Neuronal stem cell (in vitro differentiated cells): ENCODE measurements around the gene PLOD3.

Source experiments
- DNase-seq: peaks from one replicate; pipeline ENCODE4 v3.0.0-alpha.2; 2013; ENCODE audit warnings: low spot score
- H2AFZ ChIP-seq: one replicate; pipeline ENCODE4 v1.6.1; 2013; ENCODE audit warnings: mild to moderate bottlenecking, low read length, inconsistent platforms
- H2AK5ac ChIP-seq: 2 replicates; pipeline ENCODE4 v1.6.1; 2013; ENCODE audit warnings: low read depth, mild to moderate bottlenecking, inconsistent platforms, low read length, moderate library complexity, mixed read lengths
- H2BK120ac ChIP-seq: 2 replicates; pipeline ENCODE4 v1.6.1; 2013; ENCODE audit warnings: low read depth, mild to moderate bottlenecking, inconsistent platforms, low read length, moderate library complexity, mixed read lengths
- H2BK12ac ChIP-seq: one replicate; pipeline ENCODE4 v1.6.1; 2013; ENCODE audit warnings: low read length, inconsistent platforms
- H2BK15ac ChIP-seq: 2 replicates; pipeline ENCODE4 v1.6.1; 2013; ENCODE audit warnings: mild to moderate bottlenecking, low read length, inconsistent platforms, mixed read lengths
- H2BK5ac ChIP-seq: one replicate; pipeline ENCODE4 v1.6.1; 2013; ENCODE audit warnings: inconsistent platforms, mild to moderate bottlenecking, low read length, moderate library complexity
- H3K14ac ChIP-seq: one replicate; pipeline ENCODE4 v1.6.1; 2013; ENCODE audit warnings: low read length, inconsistent platforms
- H3K18ac ChIP-seq: 2 replicates; pipeline ENCODE4 v1.6.1; 2013; ENCODE audit warnings: low read length, inconsistent platforms
- H3K23ac ChIP-seq: 2 replicates; pipeline ENCODE4 v1.6.1; 2013; ENCODE audit warnings: low read depth, mild to moderate bottlenecking, mixed read lengths, low read length, inconsistent platforms; ENCODE audit not compliant: poor library complexity
- H3K27ac ChIP-seq: replicated peaks from 3 replicates; pipeline ENCODE4 v1.5.1; 2013; ENCODE audit warnings: low read length, inconsistent platforms
- H3K27me3 ChIP-seq, 3 experiments: 2 replicates each; pipeline ENCODE4 v1.6.1; 2013; ENCODE audit warnings: low read length in 3 of 3, mild to moderate bottlenecking in 2 of 3, inconsistent platforms in 1 of 3, low read depth in 1 of 3, mixed read lengths in 1 of 3, moderate library complexity in 1 of 3; ENCODE audit not compliant: control insufficient read depth in 3 of 3, insufficient read depth in 3 of 3
- H3K36me3 ChIP-seq, 2 donors: replicated peaks in 1 of 2; 2 replicates each; pipeline ENCODE4 v1.6.1; 2013; ENCODE audit warnings: low read length in 2 of 2; ENCODE audit not compliant: control insufficient read depth in 2 of 2, insufficient read depth in 2 of 2
- H3K4ac ChIP-seq: 2 replicates; pipeline ENCODE4 v1.6.1; 2013; ENCODE audit warnings: inconsistent platforms, mild to moderate bottlenecking, low read length, moderate library complexity
- H3K4me1 ChIP-seq, 2 donors: 1 replicate in 1 of 2; 2 replicates in 1 of 2; pipeline ENCODE4 v1.6.1; 2013; ENCODE audit warnings: low read length in 2 of 2, low read depth in 1 of 2; ENCODE audit not compliant: control insufficient read depth in 2 of 2, insufficient read depth in 1 of 2
- H3K4me2 ChIP-seq: one replicate; pipeline ENCODE4 v1.6.1; 2013; ENCODE audit warnings: mild to moderate bottlenecking, low read length, inconsistent platforms; ENCODE audit not compliant: insufficient read depth, poor library complexity, severe bottlenecking
- H3K4me3 ChIP-seq, 2 donors: 2 replicates each; pipeline ENCODE4 v1.5.1; 2013; ENCODE audit warnings: low read length in 2 of 2, mild to moderate bottlenecking in 2 of 2, inconsistent platforms in 1 of 2, moderate library complexity in 1 of 2
- H3K79me1 ChIP-seq: one replicate; pipeline ENCODE4 v1.6.1; 2013; ENCODE audit warnings: low read depth, mild to moderate bottlenecking, inconsistent platforms, low read length, moderate library complexity
- H3K9ac ChIP-seq: one replicate; pipeline ENCODE4 v1.6.1; 2013; ENCODE audit warnings: mild to moderate bottlenecking, low read depth, low read length, inconsistent platforms; ENCODE audit not compliant: poor library complexity
- H3K9me3 ChIP-seq, 2 donors: replicated peaks in 1 of 2; 2 replicates each; pipeline versions ENCODE3 to v1.6.1; 2013; ENCODE audit warnings: low read length in 2 of 2, mild to moderate bottlenecking in 2 of 2, inconsistent platforms in 1 of 2, low read depth in 1 of 2, mixed read lengths in 1 of 2, moderate library complexity in 1 of 2; ENCODE audit not compliant: control insufficient read depth in 2 of 2, insufficient read depth in 1 of 2
- H4K8ac ChIP-seq: one replicate; pipeline ENCODE4 v1.6.1; 2013; ENCODE audit warnings: low read depth, mild to moderate bottlenecking, inconsistent platforms, low read length, moderate library complexity
- H4K91ac ChIP-seq: one replicate; pipeline ENCODE4 v1.6.1; 2013; ENCODE audit warnings: low read length, low read depth, mild to moderate bottlenecking, inconsistent platforms; ENCODE audit not compliant: poor library complexity
- WGBS, 2 donors: extraction: QIAGEN DNeasy Blood & Tissue Kit; methylation state at CpG; one replicate each; pipeline ENCODE4 v1.1.7; 2013; ENCODE audit warnings: missing lambda C conversion rate in 2 of 2, mixed read lengths in 1 of 2; ENCODE audit not compliant: insufficient read length in 2 of 2, insufficient replicate concordance in 1 of 2; ENCODE audit errors: extremely low coverage in 2 of 2; 5-methylcytosine and 5-hydroxymethylcytosine counted together

PLOD3 gene

DNA sequence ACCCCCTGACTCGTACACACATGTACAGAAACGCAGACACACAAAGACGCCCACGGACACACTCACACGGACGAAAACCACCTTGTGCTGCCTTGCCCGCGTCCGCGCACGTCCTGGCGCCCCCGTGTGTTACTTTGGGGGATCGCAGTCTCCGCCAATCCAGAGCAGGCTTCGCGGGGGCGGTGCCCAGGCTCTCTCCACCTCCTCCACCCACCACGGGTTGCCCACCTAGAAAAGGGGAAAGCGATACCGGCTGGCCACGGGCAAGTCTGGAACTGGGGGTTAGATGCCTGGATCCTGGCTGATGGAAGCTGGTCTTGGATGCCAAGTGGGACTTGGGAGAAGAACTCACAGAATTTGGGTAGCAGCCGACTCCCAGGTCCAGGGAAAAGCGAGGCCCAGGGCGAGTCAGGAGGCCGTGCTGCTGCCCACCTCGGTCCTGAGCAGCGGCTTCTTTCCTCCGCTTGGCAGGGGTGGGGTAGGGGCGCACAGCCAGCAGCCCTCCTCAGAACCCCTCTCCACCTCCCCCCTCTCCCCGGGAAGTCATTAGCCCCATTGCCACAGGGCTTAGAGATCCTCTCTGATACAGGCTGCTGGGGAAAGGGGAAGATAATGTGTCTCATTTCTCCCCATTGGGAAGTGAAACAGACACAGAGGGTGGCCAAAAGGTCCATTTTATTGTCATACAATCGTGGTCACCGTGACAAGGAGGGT, 47.4 kb downstream of the PLOD3 start:
- H3K23ac ChIP-seq = peak overlapping the region; percentile 3
- no peak overlapping the region for H3K27ac ChIP-seq
- H3K9me3 ChIP-seq = peaks cover 0 to 3% of the 10 kb centered on the region in 2 donors
- H4K8ac ChIP-seq = no peak overlapping the region
- H3K79me1 ChIP-seq = no peaks in the 10 kb centered on the region
- WGBS, 2 donors = no CpG with 5 or more reads among the region's 33 CpGs
- H3K36me3 ChIP-seq = no peaks in the 10 kb centered on the region
- H3K4me1 ChIP-seq = peaks cover 55 to 69% of the 10 kb centered on the region in 2 donors
- H2BK12ac ChIP-seq = peak overlapping the region; percentile 50
- H3K27me3 ChIP-seq = peaks cover 65 to 95% (median 66%) of the 10 kb centered on the region in 3 experiments
- peak overlapping the region; percentile 32 for H3K4me2 ChIP-seq
- no peak overlapping the region for H3K14ac ChIP-seq
- no peak overlapping the region for H2BK15ac ChIP-seq
- H3K9ac ChIP-seq = no peak overlapping the region
- no peak for DNase-seq
- H2BK120ac ChIP-seq = no peak overlapping the region
- H3K4ac ChIP-seq = peak overlapping the region; percentile 31
- no peak overlapping the region for H3K4me3 ChIP-seq
- no peak overlapping the region for H4K91ac ChIP-seq
- H2AFZ ChIP-seq = peak overlapping the region; percentile 13
- H3K18ac ChIP-seq = peak overlapping the region; percentile 81
- H2BK5ac ChIP-seq = no peak overlapping the region
- H2AK5ac ChIP-seq = no peak overlapping the region

DNA sequence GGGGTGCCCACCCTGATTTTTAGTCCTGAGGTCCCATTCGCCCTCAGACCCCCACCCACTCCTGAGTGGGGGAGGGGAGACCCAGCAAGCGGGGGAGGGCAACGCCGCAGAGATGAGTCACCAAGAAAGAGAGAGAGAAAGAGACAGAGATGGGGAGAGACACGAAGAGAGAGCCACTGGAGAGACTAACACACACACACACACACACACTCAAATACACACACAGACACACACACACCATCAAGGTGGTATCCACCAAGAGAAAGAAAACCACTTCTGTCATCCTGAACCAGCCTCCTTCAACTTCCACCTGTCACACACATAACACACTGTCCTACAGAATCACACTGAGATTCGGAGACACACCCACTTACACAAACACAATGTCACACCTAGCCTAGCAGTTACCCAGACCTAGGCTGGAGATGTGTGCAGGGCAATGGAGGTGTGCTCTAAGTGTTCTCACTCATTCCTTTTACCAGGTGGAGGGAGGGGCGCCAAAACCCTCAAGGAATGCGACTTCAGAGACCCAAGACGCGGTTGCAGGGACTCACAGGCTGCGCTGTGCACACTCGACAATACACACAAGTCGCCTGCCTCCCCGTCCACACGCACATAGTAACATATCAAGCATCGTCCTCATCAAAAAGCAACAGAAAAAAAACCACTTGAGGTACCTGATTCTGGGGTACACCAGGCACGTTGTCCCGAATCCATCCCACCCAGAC, 48.1 kb downstream of the PLOD3 start:
- H3K27ac ChIP-seq = no peak overlapping the region
- no peak for DNase-seq

DNA sequence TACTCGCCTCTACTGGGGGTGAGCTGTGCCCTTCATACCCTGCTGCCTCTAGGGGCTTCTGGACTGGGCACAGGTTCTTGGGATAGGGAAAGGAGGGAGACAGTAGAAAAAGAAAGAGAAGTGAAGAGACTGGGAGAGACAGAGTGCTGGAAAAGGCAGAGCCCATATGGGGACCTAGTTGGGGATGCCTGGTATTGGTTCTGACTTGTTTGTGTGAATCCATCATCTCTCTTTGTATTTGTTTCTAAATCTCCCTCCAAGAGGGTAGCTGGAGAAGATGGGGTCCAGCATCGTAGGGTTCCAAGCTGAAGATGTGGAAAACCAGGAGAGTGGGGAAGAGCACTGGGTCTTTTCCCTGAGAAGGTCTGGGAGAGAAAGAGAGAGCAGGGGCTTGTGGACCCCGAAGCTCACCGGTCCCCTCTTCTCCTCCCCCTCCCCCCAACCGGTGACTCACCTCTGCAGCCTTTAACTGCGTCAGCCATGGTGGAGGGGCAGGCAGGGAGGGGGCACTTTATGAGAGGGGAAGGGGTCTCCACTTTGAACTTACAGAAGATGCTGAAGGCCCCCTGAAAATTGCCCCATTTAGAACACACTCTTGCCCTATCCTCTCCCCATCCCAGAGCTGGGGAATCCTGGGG, 48.9 kb downstream of the PLOD3 start:
- H3K4me3 ChIP-seq = no peak overlapping the region
- H3K9me3 ChIP-seq = no peaks in the 10 kb centered on the region
- no peak overlapping the region for H3K14ac ChIP-seq
- no peak overlapping the region for H4K8ac ChIP-seq
- no peaks in the 10 kb centered on the region for H3K79me1 ChIP-seq
- H2BK12ac ChIP-seq = no peak overlapping the region
- H3K36me3 ChIP-seq = no peaks in the 10 kb centered on the region
- no peak overlapping the region for H3K4me2 ChIP-seq
- no peak overlapping the region for H3K18ac ChIP-seq
- peak overlapping the region; percentile 9 for H2AK5ac ChIP-seq
- no peak overlapping the region for H4K91ac ChIP-seq
- no peak overlapping the region for H2AFZ ChIP-seq
- H3K4me1 ChIP-seq = peaks cover 57 to 77% of the 10 kb centered on the region in 2 donors
- no peak overlapping the region for H2BK5ac ChIP-seq
- H3K4ac ChIP-seq = no peak overlapping the region
- H3K27ac ChIP-seq = no peak overlapping the region
- H2BK15ac ChIP-seq = no peak overlapping the region
- H3K9ac ChIP-seq = no peak overlapping the region
- H3K23ac ChIP-seq = no peak overlapping the region
- no CpG with 5 or more reads among the region's 6 CpGs for WGBS, 2 donors
- H3K27me3 ChIP-seq = peaks cover 52 to 96% (median 66%) of the 10 kb centered on the region in 3 experiments
- H2BK120ac ChIP-seq = no peak overlapping the region
- DNase-seq = no peak

More for the DNA sequence above, 48.1 kb downstream of the PLOD3 start:
- Histone ChIP-seq H3K79me1 (no peaks in the 10 kb centered on the region), H2BK15ac (peak overlapping the region; percentile 44), H2AK5ac (peak overlapping the region; percentile 82), H4K91ac (no peak overlapping the region), H4K8ac (no peak overlapping the region), H2BK5ac (no peak overlapping the region), H3K4ac (no peak overlapping the region), H3K9me3 (peaks cover 0 to 3% of the 10 kb centered on the region in 2 donors), H3K9ac (no peak overlapping the region), H2BK12ac (peak overlapping the region; percentile 50), H2BK120ac (no peak overlapping the region), H3K14ac (peak overlapping the region; percentile 32), H3K27me3 (peaks cover 60 to 96% (median 67%) of the 10 kb centered on the region in 3 experiments), H3K36me3 (no peaks in the 10 kb centered on the region), H3K4me2 (peak overlapping the region; percentile 32), H3K4me1 (peaks cover 56 to 75% of the 10 kb centered on the region in 2 donors), H3K4me3 (no peak overlapping the region), H2AFZ (peak overlapping the region; percentile 13), H3K23ac (peak overlapping the region; percentile 3), H3K18ac (peak overlapping the region; percentile 44)
- no CpG with 5 or more reads among the region's 18 CpGs for WGBS, 2 donors
